Measurements from ENCODE around the gene CIAO3. TPM values are rescaled to one million over a fixed set of nuclear protein-coding genes. Genes with fewer than 3 reads are reported as not detected.

The CIAO3 gene
- total RNA-seq, 1 donor from 2014 or later: 33.7 TPM

- no peak for DNase-seq (ENCODE audit: extremely low read depth, low read depth, low spot score)
Observed at GRCh38 chr16:736936-737481, 3.8 kb downstream of the CIAO3 start.

- DNase-seq (ENCODE audit: extremely low read depth, low read depth, low spot score): no peak
Observed at GRCh38 chr16:735982-736453, 4.8 kb downstream of the CIAO3 start.

DNA sequence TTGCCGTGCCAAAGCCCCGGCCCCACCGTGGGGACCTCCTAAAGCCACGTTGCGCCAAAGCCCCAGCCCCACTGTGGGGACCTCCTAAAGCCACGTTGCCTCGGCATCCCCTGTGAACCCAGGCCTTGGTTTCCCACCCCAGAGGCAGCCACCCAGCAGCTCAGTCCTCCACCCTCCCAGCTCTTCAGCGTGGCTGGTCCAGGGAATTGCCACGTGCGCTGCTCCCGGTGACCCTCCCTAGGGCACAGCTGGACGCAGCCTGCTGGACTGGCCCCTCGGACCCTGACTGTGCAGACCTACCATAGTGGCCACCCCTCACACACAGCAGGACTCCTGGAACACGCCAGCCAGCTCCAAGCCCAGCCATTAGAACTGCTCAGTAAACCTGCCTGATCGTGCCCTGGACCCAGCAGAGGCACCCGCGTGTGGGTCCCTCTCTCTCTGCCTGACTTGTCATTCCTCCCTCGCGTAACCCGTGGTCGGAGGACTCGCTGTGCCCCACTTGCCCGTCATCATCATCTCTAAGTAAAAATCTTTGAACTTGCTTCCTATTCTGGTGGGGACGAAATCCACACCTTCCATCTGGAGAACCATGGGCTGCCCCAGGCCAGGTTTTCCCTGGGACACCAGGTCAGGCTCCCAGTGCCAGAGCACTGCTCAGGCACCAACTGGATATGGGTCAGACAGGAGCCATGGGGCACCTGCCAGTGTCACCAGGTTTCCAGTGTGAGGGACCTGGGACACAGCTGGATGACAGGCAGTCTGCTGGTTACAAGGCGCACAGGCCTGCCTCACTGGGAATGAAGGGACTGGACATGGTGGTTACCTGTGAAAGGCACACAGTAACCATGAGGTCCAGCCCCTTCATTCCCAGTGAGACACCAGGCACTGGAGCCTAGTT is 5.6 kb downstream of the CIAO3 start:
- DNase-seq (ENCODE audit: extremely low read depth, low read depth, low spot score): no peak

DNA sequence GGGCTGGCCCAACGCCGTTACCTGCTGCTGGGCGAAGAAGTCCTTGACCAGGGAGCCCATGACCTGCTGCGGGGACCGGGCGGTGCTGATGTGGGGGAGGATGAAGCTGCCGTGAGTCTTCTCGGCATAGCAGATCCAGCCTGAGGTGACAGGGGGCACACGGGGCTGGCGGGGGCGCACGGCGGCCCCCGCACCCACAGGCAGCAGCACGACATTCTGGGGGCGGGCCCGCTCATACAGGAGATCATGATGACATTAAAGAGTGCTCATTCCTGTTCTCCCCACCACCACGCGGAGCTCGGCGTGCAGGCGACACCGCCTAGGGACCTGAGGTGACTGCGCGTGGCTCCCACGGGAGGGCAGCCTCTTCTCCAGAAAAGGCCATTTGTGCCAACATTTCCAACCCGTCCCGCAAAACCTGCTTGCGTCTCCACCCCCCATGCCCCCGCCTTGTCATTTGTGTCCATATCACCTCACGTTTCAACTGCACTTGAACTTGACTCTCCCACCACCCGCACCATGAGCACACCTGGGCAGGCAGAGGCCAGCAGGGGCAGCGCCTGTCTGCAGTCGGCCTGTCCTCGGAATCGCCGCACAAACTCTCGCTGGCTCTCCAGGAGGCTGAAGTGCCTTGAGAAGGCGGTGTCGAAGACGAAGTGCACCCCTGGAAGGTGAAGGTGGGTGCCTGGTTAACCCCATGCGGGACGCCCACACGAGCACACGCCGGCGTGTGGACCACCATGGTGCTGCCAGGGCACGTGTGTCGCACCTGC is 6.4 kb downstream of the CIAO3 start:
- no peak for DNase-seq (ENCODE audit: extremely low read depth, low read depth, low spot score)

DNA sequence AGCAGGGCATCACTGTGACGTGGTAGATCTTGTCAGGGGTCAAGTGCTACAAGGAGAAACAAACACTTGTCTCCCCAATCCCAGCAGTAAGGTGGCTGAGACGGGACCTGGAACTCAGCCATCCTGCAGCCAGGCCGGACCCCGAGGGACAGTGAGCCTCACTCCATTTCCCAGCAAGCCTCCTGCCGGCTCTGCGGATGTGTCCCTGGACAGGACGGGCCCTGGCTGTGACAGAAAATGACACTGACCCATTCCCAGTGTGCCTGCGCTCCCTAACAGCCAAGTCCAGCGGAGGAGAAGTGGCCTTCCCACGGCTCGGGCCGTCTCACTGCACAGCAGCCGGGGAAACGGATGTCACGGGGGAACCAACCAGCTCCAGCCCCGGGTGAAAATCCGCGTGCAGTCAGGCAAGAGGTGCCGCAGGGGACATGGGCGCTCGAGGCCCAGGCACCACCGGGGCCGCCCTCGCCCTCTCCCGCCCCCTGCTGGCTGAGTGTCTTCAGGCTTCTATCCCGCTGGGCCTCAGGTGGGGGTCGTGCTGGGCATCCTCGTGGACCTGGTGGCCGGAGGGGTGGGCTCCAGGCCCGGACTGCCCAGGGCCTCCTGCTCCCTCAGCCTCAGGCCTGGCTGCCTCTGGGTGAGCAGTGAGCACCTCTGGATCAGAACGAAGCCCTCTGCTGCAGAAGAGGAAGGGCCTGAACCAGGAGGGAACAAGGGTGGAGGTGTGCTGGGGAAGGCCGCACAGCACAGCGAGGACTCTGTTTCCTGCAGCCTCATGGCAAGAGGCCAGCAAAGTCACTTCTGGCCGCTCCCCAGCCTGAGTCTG is 7.2 kb downstream of the CIAO3 start:
- no peak for DNase-seq (ENCODE audit: extremely low read depth, low read depth, low spot score)

DNA sequence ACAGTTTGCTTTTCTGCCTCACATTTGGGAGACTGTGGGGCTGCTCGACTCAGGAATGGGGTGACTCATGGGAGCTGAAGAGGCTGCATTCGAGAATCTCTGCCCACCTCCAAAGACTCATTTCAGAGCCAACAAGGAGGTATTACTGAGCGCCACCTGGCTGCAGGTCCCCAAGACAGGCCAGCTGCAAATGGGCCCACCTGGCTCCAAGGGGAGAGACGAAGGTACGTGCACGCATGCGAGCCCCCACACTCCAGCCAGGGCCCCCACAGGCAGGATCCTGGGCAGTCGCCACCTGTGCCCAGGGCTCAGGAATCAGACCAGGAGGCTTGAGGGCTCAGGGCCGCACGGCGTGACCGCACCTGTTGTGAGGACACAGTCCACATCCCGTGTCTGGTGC is 7.9 kb downstream of the CIAO3 start:
- no peak for DNase-seq (ENCODE audit: extremely low read depth, low read depth, low spot score)

DNA sequence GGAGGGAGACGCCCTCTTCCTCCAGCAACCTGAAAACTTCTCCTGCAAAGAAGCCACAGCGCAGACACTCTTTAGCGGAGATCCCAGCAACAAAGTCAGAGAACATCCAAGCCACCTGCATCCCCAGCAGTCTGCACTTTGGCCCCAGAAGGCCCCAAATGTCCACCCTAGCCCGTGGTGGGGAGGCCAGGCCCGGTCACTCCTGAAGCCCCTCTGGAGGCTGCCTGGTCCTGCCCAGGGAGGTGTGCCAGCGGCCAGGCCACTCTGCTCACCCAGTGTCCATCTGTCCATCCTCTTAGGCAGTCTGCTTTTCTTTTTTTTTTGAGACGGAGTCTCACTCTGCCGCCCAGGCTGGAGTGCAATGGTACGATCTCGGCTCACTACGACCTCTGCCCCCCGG is 8.5 kb downstream of the CIAO3 start:
- DNase-seq (ENCODE audit: extremely low read depth, low read depth, low spot score): no peak

GRCh38 chr16:730666-731509 is 9.9 kb downstream of the CIAO3 start:
- DNase-seq (ENCODE audit: extremely low read depth, low read depth, low spot score): no peak

- no peak for DNase-seq (ENCODE audit: extremely low read depth, low read depth, low spot score)
Observed at GRCh38 chr16:729768-730665, 10.8 kb downstream of the CIAO3 start.

DNA sequence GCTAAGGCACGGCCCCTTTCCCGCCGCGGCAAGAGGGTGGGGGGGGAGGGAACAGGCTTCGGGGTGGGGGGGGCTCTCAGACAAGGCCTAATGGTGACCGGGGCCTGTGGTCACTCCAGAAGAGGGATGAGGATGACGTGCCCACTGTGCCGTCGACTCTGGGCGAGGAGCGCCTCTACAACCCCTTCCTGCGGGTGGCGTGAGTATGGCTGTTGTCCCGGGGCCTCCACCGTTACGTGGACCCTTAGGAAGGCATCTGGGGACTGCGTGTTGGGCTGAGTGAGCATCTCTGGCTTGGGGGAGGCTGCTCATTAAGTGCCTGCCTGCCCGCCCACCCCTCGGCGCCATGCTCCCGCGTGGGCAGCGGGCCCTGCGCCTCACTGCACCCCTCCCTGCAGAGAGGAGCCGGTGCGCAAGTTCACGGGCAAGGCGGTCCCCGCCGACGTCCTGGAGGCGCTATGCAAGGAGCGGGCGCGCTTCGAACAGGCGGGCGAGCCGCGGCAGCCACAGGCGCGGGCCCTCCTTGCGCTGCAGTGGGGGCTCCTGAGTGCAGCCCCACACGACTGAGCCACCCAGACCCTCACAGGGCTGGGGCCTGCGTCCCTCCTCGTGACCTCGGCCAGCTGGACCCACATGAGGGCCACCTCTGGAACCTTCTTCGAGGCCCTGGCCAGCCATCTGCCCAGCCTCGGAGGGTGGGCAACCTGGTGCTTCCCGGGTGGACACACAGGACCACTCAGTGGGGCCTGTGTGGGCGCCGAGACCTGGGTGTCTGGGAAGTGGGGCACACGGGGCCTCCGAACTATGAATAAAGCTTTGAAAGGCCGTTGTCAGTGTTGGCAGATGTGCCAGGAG is 11.7 kb downstream of the CIAO3 start:
- DNase-seq (ENCODE audit: extremely low read depth, low read depth, low spot score): no peak

DNA sequence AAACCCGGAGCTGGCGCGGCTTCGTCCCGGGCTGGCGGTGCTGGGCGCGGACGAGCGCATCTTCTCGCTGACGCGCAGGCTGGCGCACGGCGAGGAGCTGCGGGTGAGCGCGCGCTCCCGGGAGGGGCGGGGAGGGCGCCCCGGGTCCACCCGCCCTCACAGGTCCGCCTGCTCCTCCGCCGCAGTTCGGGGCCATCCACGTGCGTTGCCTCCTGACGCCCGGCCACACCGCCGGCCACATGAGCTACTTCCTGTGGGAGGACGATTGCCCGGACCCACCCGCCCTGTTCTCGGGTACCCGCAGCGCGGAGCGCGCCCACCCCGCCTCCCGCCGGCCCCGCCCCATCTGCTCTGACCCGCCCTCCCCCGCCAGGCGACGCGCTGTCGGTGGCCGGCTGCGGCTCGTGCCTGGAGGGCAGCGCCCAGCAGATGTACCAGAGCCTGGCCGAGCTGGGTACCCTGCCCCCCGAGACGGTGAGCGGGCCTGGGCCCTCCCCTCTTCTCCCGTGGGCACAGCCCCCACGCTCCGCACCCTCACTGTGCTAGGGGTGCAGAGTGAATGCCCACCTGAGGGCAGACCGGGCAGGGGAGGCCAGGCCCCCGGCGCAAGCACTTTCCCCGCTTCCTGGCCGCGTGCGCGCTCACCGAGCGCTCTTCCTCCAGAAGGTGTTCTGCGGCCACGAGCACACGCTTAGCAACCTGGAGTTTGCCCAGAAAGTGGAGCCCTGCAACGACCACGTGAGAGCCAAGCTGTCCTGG is 12.5 kb downstream of the CIAO3 start:
- no peak for DNase-seq (ENCODE audit: extremely low read depth, low read depth, low spot score)

DNA sequence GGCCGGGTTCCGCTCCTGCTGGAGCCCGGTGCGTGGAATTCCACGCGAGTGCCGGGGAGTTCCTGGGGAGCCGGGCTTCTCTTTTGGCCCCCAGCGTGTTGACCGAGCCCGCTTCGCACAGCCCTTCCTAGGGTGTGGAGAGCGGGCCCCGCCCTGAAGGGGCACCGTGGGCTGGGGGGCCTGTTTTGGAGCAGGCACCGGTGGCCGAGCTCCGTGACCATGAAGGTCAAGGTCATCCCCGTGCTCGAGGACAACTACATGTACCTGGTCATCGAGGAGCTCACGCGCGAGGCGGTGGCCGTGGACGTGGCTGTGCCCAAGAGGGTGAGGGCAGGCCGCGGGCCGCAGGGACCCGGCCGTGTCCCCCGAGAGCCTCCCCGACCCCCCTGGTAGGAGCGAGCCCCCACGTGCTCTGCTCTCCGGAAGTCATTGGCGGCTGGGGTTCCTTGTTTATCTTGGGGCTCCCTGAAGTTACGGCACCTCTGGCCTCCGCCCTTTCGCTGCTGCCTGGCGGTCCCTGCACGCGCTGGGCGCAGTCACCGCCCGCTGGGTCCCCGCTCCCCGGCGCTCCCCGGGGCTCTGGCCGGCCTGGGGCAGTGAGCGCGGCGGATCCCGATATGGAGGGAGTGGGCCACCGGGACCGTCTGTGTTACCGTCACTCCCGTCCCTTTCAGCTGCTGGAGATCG is 13.4 kb downstream of the CIAO3 start:
- no peak for DNase-seq (ENCODE audit: extremely low read depth, low read depth, low spot score)

- DNase-seq (ENCODE audit: extremely low read depth, low read depth, low spot score): no peak
Observed at GRCh38 chr16:726438-727290, 14.1 kb downstream of the CIAO3 start, which contains the start of the genes CCDC78 and HAGHL. TSS of gene CCDC78 (minus strand) at chr16:726443. CDS start at chr16:726367, 76 bp downstream. TSS of gene HAGHL (plus strand) at chr16:727106. CDS start at chr16:727510, 404 bp downstream.

DNA sequence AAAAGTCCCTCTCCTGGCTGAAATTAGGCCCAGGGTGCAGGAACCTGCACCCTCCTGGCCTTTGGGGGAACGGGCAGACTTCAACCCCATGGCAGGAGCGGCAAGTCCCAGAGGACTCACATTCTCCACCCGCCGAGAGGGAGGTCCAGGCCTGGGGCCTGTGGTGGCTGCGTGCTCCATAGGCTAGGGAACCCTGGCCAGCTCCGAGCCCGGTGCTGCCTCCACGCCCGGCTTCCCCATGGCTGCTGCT is 14.7 kb downstream of the CIAO3 start:
- no peak for DNase-seq (ENCODE audit: extremely low read depth, low read depth, low spot score)

DNA sequence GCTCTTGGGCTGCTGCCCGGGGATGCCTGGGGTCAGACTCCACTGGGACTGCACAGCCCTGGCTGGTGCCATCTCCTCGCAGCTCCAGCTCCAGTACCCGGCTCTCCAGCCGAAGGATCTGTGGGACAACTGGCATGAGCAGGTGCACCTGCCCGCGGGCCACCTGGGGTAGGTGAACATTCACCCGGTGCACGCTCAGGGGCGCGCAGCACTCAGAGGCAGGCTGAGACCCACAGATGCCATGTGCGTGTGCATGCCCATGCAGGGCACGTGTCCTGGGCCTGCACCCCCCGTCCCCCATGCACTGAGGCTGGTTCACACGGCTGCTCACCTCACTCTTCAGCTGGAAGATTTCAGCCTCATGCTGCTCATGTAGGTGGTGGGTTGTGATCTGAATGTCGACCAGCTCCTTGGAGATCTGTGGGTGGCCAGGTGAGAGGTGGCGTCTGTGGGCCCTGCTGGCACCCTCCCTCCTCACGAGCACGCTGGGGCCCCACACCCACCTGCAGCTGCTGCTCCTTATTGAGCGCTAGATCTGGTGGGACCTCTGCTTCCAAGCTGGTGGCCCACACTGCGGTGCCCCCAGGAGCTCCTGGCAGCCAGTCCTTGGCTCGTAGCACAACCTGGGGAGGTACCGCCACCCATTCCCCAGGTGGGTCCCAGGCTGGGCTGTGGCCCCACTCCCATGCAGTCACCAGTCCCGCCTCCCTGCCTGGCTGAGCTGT is 15.2 kb downstream of the CIAO3 start:
- no peak for DNase-seq (ENCODE audit: extremely low read depth, low read depth, low spot score)
